Nucleus accumbens (tissue), 56 donors: ENCODE results near the gene CDH13.
A peak's percentile ranks its signal among the peaks of the same experiment; 100 is the strongest.

Experiments
- DNase-seq, 56 donors: peaks; one replicate each; lab custom pipeline; 2025; lab: John Stamatoyannopoulos, UW

Gene CDH13

DNA sequence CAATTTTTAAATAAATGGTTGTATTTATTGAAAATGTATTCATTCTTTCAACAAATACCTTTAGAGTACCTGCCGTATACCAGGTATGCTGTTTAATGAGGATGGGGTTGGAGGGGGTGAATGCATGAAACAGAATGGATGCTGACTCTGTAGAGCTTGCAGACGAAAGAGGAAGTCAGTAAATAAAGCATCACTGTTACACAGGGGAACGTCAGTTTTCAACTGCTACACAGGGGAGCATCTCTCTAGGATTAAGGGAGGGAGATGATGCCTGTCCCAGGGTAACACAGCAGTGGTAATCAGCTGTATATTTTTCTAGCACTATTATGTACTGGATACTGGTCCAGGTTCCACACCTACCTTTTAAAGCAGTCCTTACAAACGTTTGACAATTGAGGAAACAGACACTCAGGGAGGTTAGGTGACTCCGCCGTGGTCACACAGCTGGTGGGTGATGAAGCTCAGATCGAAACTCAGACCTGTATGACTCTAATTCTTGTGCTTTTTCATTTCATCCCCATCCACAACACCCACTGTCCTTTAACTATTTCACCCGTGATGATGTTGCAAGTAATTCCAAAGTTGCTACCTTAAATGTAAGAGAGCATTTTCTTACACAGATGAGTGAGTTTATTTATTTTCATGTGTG is 728.9 kb downstream of the CDH13 start:
- no peak for DNase-seq

DNA sequence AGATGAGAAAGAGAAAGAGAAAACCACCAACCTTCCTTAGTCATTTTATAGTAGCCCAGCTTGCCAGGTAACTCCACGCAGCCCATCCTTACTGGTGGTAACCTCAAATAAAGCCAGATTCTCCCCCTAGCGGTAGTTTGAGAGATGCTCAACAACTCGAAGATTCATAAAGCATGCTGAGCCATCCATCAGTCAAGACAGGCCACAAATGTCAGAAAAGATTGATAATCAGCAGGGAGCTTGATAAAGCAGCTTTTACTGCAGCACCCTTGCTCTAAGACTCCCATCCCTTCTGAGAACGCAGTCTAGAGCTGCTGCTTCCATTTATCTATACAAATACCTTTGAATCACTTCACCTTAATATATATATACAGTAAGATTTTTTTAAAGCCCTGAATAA is 729.5 kb downstream of the CDH13 start:
- peak in 23 of 56 donors; percentile 1 to 36 (median 7) for DNase-seq

DNA sequence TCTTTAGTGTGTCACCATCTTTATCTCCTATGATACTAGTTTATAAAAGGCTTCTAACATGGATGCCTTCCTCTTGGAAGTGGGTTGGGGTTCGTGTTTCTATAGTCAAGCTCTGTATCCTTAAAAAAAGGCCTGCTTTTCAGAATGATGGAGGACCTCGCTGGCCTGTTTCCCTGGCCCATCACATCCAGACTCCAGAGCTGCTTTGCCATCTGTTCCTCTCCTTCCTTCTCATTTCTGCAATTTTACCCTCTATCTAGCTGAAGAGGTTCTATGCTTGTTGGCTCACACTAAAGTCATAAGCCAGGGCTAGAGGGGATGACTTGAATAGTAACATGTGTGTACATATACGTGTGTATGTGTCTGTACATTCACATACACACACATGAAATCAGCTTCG is 730.2 kb downstream of the CDH13 start:
- no peak for DNase-seq

DNA sequence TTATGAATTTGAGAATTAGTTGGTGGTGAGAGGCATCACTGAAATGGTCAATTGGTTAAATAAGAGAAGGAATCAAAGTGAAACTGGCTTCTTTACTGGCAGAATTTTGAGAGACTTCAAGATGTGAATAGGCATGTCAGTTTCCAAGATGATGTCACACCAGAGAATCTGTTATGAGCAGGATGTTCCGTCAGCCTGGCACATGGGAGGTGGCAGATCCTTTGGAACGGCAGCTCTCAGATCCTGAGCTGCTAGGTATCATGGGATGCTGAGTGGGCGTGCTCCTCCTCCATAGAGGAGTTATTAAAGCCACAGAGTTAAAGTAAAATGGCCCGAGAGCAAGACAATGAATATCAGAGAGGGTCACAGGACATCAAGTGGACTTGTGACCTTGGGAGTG is 736.8 kb downstream of the CDH13 start:
- peak in 20 of 56 donors; percentile 2 to 41 (median 16) for DNase-seq

DNA sequence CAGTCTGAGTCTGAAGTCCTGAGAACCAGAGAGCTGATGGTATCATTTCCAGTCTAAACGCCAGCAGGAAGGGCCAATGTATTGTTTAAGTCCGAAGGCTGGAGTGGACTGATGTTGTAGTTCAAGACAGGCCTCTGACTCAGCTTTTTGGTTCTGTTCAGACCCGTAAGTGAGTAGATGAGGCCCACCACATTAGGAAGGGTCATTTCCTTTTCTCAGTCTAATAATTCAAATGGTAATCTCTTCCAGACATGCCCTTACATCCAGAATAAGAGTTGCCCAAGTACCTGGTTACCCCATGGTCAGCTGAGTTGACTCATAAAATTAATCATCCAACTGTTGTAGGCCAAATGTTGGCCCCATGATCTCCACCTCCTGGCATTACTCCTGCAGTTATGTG is 738.4 kb downstream of the CDH13 start:
- DNase-seq: no peak

DNA sequence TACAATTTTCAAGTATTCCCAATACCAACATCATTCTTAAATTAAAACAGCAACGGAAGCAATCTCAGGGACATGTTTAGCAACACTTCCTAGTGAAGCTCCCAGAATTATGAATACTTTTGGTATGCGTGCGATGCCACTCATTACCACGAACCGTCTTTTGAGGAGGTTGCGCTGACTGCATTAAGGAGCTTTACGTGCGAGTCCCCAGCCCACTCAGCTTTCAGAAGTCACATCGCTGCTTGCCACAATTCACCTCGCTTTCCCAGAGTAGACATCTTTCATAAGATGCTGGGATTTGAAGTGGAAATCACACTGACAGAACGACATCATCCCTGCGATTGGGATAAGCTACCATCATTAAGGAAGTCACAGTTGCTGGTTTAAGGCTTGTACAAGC is 739.5 kb downstream of the CDH13 start:
- DNase-seq: peak in 11 of 56 donors; percentile 2 to 31 (median 23)

DNA sequence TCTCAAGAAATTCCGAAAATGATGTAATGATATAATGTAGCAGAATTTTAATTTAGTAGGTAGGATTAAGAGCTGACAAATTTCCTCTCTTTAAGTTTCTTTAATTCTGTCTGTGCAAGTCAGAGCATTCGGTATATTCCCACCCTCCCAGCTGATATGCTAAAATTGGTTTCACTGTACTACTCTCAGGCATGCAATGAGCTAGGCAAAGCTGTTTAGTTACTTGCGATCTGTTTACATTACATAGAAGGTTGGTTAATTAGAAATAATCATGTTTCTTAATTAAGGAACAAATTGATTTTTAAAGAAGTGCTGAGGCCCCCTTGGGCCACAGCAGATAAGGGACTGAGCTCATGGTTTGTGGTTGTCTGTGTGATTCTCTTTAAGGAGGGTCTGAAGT is 748.2 kb downstream of the CDH13 start:
- no peak for DNase-seq

DNA sequence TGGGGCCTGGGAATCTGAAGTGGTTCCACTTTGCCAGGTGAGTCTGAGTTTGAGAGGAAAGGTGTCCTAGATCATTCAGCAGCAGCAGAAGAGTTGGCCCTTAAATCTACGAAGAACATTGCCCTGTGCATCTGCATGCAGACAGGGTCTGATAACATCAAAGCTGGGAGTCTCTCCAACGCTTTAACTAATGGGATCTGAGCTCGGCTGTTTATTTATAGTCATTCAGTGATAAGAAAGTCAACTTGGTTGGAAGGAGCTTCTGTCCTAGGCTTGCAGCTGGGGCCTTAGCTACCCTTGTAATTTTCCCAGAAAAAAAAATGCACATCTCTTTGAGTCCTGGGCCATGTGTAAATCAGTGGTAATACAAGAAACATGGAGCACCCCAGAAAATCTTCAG is 763.0 kb downstream of the CDH13 start:
- DNase-seq: no peak

DNA sequence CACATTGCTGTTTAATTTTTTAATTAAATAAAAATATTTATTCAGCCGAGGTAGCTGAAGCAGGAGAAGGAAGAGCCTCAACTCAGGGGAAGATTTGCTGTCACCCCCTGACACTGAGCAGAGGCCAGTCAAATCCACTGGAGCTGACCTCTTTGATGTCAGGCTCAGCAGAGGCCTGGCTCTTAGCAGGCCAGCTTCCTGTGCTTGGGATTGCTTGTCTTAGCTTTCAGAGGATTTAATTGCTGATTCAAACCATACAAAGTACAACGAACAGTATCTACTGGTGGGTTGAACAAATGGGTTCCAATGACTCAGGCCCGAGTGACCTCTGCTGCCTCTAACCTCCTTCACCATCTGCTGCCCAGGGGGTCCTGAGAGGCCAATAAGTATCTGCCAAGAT is 764.0 kb downstream of the CDH13 start:
- DNase-seq: no peak

DNA sequence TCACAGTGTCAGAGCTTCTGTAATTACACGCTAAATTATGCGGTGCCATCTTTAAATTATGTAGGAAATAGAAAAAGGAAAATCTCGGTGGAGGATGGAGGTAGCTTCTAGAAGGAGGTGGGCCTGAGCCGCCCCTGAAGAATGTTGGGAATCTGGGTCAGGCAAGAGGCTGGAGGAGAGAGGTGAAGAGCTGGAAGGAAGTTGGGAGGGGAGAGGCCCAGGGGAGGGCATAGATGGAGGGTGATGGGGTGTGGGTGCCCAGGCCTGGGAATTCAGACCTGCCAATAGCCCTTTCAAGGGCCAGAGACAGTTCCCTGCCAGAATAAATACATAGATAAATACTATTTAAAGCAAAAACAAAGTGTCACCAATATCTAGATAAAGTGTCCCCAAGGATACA is 766.0 kb downstream of the CDH13 start:
- no peak for DNase-seq

DNA sequence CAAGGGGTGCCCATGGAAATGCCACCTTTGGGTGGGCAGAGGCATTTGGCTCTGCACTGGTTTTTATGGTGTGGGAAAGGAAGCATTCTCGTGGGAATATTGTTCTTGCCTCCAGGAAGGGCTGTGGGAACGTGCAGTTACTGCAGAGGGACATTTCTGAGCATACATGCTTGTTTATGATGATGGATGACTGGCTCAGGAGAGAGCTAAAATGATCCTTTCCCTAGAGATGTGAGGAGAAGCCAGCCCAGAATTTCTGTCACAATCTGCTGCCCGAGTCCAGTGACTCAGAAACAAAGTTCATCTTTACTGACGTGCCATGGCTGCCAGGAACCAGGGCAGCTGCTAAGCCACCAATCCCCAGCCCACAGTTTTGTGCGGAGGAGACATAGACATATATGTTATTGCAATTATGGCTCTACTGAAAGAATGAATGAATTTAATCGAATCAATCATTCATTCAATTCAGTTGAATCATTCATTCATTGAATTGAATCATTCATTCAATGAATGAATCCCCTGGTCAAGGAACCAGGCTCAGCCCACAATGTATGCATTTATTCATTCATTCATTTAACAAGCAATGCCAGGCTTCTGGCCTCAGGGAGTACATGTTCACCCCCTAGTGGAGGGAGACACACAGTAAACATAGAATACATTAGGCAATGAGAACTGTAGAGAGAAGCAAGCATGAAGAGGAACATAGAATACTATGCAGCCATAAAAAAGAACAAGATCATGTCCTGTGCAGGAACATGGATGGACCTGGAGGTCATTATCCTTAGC is 766.6 kb downstream of the CDH13 start:
- DNase-seq: no peak

DNA sequence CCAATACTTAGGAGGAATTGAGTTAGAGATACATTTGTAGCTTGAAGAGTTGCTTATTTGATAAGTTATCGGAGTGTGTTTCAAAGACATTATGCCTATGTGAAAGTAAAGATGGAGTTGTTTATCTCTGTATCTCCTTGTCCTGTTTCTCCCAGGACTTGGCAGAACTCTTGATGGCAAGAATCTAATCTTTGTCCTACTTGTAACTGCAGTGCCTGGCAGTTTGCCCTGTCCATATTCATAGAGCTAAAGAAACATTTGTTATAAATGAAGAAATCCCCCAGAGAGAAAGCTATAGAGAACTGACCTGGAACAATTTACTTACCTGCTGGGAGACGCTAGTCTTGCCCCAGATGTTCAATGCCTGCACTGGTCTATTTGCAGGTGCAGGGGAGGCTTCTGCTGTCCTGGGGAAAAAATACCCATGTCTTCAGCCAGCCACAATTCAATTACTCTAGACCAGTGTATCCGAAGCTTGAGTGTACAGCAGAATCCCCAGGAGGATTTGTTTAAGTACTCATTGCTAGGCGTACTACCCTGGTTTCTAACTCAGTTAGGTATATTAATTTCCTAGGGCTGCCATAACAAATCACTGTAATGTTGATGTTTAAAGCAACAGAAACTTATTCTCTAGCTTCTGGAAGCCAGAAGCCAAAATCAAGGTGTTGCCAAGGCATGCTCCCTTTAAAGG is 771.0 kb downstream of the CDH13 start:
- DNase-seq: no peak

DNA sequence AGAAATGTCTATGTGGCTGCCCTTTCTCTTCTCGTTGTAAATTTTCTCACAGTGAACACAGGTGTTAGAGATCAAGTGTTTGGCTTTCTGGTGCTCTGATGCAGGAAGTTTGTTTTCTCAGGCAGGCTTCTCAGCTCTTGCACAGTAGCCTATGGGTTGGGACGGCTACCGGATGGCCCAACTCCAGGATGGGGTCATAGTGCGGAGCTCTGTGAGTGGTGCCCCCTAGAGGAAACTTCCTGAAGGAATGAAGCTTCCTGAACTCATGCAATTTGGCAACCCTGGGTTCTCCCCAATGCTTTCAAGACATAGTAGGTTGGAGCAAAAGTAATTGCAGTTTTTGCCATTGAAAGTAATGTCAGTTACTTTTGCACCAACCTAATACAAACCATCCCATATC is 773.5 kb downstream of the CDH13 start:
- no peak for DNase-seq

DNA sequence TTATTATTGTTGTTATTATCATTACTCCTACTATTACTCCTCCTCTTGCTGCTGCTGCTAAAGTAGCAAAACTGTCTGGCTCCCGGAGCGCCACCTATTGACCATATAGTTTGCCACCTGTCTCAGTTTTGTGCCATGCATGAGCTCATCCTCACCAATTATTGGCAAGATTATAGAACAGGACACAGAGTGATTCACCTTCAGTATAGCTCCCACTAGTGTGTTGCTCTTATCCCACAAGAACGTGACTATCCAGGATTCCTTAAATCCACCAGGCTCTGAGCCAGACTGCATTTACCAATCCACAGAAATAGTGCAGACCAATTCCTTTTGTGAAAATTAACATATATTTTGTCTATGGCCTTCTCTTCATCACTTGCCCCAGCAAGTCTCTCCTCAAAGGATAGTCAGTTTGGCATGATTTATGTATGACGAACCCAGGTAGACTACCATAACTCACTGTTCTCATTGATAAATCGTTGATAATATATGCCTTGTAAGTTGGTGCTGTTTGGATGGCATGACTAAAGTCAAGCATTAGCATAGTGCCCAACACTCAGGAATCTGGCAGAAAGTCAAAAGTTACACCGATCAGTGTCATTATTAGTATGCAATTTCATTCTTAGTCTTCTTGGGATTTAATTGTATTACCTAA is 775.5 kb downstream of the CDH13 start:
- no peak for DNase-seq

DNA sequence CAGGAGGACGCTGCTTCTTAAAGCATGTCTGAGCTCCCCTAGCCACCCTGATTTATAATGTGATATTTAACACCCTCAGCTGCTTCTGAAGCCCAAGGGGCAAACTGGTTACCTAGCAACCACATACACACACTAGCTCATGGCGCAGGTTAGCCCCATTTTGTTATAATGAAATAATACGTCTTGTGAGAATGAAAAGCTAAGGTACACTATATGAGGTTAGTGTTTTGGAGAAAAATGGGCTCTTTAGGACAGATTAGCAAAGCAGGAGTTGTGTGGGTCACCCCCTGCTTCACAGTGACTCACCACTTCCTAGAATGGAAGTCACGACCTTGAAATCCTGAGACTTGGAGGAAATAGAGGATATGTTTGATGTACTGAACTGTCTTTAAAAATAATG is 776.2 kb downstream of the CDH13 start:
- no peak for DNase-seq

DNA sequence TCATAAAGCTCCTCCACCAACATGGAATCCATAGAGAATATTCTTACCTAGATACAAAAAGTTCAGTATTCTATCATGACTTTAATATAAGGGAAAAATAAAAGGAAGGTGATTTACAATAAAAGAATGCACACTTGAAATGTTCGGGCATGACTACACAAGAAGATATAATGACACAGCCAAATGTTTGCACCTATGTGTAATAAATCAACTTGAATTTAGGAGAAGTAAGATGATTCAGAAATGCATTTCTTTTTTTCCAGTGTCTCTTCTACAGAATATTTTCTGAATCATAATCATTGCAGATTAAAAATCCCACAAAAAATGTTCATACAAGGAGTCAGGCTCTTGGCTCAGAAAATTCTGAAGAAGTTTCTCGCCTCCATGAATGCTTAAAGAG is 777.0 kb downstream of the CDH13 start:
- DNase-seq: no peak

DNA sequence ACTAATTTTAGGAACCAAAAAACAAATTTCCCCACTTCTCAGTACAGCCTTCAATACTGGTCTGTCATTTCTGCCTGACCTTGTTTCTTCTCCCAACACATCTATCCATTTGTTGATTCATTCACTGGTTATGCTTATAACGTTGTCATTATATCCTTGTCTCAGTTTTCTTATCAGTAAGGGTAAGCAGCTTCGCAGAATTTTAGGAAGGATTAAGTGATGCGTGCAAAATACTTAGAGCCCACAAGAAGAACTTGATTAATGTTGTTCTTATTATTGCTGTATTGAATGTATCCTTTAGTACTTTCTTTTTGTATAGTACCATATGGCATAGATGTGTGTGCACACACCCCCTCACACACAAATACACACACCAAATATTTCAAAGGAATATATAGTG is 777.5 kb downstream of the CDH13 start:
- no peak for DNase-seq

DNA sequence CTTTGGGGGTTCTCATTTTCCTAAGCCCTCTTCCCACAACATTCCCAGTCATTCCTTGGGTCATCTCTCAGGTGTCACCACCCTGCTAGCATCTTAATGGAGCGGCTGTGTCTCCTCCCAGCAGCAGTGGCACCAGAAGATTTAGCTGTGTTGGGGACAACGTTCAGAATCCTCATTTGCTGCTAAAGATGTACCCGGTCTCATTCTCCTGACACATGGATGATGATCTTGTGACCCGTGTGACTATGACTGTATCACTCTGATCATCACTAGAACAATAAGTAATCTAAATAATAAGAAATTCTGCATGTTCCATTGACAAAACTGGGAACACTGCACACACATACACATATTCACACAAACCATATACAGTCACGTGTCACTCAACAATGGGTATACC is 781.2 kb downstream of the CDH13 start:
- DNase-seq: no peak

DNA sequence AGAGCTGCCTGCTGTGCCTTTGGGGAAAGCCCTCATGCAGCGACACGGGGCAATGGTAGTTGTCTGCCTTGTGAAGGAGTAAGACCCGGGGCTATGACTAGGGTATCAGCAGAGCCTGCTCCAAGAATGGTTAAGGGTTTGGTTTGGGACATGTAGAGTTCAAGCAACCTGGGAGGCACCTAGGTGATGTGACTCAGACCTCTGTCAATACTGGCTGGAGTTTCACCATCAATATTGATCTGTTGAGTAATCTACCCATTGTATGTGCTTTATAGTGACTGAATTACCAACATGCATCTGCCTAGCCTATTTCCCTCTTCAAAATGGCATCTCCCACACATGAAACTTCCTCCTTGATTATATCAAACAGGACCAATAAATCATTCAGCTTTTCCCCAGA is 782.6 kb downstream of the CDH13 start:
- no peak for DNase-seq

DNA sequence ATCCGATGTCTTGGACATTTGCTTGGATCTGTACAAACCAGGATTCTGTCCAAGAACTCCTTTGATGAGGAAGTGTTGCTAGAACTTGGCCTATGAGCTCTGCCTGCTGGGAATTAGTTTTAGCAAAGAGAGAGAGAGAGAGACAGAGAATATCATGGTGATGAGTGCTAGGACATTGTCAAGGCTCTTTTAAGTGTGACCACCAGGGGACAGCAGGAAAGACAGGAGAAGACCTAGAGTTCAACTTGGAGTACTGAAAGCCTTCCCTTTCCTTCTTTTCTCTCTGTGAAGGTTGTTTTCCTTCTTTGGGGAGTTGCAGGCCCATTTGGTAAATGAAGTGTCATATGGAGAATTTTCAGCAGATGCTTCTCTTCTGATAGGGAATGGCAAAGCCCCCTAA is 791.8 kb downstream of the CDH13 start:
- no peak for DNase-seq

DNA sequence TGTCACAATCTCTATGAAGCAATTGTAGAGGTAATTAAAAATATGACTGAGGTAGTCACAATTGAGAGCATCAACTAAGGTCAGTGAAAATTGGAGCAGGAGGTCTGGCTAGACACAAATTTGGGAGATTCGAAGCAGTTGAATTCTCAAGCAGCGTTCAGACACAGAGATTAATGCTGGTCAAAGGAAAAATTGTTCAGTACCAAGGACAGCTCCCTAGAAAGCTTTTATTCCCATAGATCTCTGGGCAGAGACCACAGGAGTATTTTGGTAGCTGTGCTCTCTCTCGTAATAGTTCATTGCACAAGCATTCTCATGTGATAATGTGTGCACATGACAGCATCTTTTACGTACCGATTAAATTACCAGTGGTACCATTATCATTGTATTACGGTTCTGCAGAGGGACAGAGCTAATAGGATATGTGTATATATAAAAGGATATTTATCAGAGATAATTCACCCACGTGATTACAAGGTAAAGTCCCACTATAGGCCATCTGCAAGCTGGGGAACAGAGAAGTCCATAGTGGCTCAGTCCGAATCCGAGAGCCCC is 793.5 kb downstream of the CDH13 start:
- DNase-seq: no peak
